NCI-H2081 treated with DMSO at 0.1 percent for 48 hours (cell line): ENCODE data around the gene FIG4.
"Not testable (repeated sequence)": the region's sequence is repeated elsewhere in the genome, so short reads cannot be mapped to it uniquely, and the experiment has no call there.

ENCODE experiments used
- DNase-seq: peaks from one replicate; lab custom pipeline; 2025; lab: John Stamatoyannopoulos, UW

FIG4 gene

DNA sequence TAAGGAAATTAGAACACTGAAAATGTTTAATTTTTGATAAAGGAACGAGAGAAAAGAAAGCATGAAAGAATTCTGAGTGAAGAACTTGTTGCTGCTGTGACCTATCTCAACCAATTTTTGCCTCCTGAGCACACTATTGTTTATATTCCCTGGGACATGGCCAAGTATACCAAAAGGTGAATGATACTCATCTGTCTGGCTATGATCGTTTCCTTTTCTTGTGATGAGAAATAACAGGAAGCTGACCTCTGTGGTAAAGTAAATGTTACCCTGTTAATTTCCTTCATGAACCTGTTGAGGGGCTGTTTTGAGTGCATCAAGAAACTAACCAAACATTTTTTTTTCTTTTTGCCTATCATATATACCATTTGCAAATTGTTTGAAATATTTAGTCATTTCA lies 69.1 kb downstream of the FIG4 start:
- no peak for DNase-seq

DNA sequence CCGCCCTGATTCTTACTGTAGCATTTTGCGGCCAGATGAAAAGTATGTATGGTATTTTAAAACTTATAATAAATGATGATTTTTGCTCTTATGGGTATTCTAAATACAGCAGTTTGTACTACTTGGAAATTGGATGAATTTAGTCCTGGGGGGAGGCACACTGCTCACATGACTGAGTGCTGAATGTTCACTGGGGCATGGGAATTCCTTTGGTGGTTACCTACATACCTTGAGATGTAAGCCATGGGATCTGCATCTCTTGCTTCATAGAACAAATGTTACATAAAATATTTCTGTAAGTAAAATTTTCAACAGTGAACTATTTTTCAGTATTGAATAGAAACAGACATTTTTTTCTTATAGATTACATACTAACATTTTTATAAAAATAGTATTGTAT lies 71.1 kb downstream of the FIG4 start:
- no peak for DNase-seq

GRCh38 chr6:109762769-109763441 lies 71.8 kb downstream of the FIG4 start:
- DNase-seq = no peak

GRCh38 chr6:109766167-109766566 lies 75.1 kb downstream of the FIG4 start:
- DNase-seq = no peak

GRCh38 chr6:109767961-109768360 lies 76.9 kb downstream of the FIG4 start:
- no peak for DNase-seq

DNA sequence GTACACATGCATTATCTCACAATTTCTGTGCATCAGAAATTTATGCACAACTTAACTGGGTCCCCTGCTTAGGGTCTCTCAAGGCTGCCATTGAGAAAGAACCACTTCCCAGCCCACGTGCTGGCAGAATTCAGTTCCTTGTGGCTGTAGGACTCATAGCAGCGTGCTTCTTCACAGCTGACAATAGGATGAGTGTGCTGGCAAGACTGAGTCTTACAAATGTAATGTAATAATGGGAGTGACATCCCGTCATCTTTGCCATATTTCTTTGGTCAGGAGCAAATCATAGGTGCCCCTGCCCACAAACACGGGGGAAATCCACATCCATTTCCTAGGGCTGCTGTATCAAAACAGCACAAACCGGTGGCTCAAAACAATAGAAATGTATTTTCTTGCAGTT lies 77.4 kb downstream of the FIG4 start:
- DNase-seq = no peak

- DNase-seq = no peak
Measured at GRCh38 chr6:109769213-109769612, 78.1 kb downstream of the FIG4 start.

GRCh38 chr6:109770047-109770446 lies 79.0 kb downstream of the FIG4 start:
- no peak for DNase-seq

DNA sequence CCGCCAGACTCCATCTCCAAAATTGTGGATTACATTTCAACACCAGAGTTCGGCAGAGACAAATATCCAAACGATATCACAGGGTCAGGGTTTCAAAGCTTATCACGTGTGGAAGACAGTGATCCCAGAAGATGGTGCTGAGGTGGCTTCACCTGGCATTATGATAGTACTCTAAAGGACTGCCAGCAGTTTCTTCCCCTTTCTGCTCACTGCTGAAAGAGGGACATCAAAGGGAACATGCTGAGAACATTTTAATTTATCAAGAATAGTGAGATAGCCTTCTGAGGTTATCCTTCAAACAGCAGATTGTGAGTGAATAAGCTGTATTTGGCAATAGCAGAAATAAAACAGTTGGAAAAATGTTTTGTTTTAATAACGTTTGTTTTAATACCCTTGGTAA lies 79.7 kb downstream of the FIG4 start:
- DNase-seq = no peak

DNA sequence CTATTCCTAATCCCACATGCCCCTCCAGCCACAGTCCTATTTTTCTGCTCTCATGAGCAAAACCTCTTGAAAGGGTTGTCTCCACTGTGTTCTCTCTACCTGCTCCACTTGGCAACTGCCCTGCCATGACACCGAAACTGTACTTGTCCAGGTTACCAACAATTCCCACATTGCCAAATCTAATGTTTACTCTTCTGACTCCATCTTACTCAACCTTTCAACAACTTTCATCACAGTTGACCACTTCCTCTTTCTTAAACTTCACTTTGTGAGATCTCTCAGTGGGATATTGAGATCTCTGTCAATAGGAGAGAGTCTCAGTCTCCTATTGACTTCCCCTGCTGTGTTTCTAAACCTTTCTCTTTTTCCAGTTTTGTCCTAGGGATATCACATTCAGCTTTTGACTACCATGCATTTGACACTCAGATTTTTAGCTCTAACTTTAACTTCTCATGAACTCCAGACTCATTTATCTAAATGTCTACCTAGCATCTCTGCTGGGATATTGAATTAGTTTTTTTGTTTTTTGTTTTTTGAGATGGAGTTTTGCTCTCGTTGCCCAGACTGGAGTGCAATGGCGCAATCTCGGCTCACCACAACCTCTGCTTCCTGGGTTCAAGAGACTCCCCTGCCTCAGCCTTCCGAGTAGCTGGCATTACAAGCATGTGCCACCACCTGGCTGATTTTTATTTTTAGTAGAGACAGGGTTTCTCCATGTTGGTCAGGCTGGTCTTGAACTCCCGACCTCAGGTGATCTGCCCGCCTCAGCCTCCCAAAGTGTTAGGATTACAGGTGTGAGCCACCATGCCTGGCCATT lies 81.1 kb downstream of the FIG4 start:
- DNase-seq = not testable (repeated sequence)

DNA sequence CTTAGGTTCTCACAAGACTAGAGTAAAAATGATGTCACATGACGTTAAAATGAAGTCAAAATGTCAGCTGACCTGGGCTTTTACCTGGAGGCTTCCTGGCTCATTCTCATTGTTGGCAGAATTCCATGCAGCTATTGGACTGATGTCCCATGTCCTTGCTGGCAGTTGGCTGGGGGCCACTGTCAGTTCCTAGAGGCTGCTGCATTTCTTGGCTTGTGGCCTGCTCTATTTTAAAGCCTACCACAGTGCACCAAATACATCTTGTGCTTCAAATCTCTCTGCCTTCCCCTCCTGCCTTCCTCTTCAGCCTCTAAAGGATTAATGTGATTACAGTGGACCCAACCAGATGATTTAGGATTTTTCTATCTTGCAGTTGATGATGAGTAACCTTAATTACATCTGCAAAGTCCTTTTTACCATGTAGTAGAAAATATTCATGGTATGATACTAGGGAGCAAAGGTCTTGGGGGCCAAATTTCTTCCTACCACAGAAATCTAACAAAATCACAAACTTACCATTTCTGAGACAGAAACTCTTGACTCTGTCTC lies 81.9 kb downstream of the FIG4 start:
- DNase-seq = no peak

DNA sequence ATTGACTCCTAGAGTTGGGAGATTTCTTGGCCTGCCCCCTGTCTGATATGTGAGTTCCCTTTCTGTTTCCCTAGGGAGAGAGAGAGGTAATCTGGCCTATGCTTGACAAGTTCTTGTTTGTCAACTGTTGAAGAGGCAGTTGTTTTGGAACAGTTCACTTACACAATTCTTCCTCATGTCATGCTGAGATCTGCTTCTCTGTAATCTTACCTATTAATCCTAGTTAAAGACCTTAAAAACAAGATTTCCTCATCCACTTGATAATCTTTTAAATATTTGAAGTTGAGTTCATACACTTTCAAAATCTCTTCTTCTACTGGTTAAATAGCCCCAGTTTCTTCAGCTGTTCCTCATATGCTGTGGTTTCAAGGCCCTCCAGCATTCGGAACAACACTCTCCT lies 89.9 kb downstream of the FIG4 start:
- no peak for DNase-seq

DNA sequence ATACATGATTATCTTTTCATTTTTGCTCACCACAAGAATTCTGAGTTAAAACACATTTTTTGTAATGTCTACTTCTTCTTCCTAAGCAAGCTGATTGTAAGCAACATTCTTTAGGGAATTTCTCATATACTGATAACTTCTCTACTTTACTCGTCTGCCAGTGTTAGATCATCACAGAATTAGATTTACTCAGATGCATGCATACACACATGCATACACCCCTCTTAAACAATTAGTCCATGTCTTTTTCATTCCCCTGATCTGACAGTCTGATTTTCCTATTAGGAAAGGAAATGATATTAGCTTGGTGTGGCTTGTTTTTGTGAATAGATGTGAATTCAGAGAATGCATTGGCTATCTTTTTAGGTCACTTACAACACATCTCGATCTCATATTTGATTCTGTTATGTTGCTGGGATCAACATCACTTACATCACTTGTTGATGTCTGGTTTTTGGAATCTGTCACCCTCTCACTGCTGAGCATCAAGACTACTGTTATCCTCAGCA lies 91.4 kb downstream of the FIG4 start:
- no peak for DNase-seq

- DNase-seq = no peak
Measured at GRCh38 chr6:109783250-109783986, 92.3 kb downstream of the FIG4 start.

DNA sequence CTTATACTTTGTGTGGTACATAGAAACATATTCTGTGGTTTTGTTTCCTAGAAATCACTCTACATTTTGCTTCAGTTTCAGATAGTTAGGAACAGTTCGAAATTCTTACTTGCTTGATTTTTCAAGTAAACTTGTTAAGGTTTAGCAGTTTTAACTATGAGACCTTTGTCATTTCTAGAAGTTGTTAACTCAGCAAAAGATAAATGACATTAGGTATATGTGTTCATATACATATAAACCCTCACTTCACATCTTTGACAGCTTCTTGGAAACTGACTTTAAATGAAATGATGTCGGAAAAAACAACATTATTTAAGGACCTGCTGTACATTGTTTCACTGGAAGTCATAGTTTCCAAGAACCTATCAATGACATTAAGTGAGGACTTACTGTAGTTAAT lies 96.2 kb downstream of the FIG4 start:
- no peak for DNase-seq

- no peak for DNase-seq
Measured at GRCh38 chr6:109788687-109789086, 97.6 kb downstream of the FIG4 start.

DNA sequence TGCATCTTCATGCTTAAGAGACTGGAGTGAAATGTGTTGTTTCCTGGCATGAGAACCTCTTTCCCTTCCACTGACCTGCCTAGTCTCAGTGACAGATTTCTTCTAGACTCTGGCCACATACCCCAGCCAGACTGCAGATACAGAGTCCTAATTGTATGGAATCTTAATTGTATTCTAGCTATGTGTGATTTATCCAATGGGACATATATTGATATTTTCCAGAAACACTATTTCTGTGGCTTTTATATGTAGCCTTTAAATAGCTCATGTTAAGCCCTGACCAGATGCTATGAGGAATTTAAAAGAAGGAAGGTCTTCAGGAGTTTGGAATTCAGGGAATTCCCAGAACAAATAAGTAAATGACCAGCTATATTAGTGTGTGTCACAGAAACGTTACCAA lies 99.0 kb downstream of the FIG4 start:
- DNase-seq = no peak

DNA sequence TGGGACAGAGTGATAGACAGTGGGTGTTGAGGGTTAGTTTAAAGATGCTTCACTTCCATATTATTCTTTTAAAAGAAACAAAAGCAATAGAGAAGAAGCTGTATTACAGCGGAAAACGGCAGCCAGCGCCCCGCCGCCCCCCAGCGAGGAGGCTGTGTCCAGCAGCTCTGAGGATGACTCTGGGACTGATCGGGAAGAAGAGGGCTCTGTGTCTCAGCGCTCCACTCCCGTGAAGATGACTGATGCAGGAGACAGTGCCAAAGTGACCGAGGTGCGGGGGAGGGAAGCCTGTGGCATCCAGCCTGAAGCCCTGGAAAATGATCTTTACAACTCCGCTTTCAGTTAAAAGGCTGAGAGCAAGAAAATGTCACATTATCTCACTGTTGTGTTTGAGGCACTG lies 100.2 kb downstream of the FIG4 start:
- no peak for DNase-seq

DNA sequence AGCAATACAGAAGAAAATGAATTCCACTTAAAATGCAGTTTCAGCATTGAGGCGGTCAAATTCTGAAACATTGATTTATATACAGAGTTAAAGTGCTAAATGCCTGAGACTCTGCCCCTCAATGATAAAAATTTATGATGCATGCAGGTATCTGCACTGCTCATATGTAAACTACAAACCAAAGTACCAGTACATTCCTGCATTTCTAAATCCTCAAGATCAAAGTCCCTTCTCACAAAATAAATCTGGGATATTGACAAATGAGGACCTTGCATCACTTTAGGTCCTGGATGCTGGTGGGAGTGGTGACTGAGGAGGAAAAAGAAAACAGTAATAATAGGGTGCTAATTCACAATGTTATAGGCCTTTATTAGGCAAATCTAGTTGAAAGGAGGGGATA lies 101.9 kb downstream of the FIG4 start:
- DNase-seq = no peak

- DNase-seq = no peak
Measured at GRCh38 chr6:109793792-109794191, 102.7 kb downstream of the FIG4 start.

- DNase-seq = peak; percentile 42
Measured at GRCh38 chr6:109794201-109794923, 103.3 kb downstream of the FIG4 start.
